A549 (cell line): Measurements from ENCODE around the gene LATS1. TPM values are rescaled to one million over a fixed set of nuclear protein-coding genes. Genes with fewer than 3 reads are reported as not detected.

ENCODE experiments used
- ATAC-seq, 2 experiments: fragments of 200-7000 bp in 1 of 2; fragments of >200 bp in 1 of 2; cut with Nextera tagmentation in 1 of 2; cut with Tn5 transposase in 1 of 2; 3 replicates each; pipeline versions ENCODE4 v1.8.0 to v1.9.1; 2018 to 2020; ENCODE audit warnings: mild to moderate bottlenecking in 1 of 2, moderate library complexity in 1 of 2
- CTCF ChIA-PET: fragments of 300-600 bp; sonication (Branson Sonifier 250); formaldehyde crosslinking; extraction: SDS; loops from one replicate; lab custom pipeline; 2021; ENCODE audit warnings: antibody characterized with exemption, inconsistent platforms; lab: Yijun Ruan, JAX
- POLR2A ChIA-PET: fragments of 350-600 bp; formaldehyde crosslinking; extraction: SDS; loops from one replicate; lab custom pipeline; 2021; ENCODE audit warnings: antibody characterized with exemption, inconsistent platforms; lab: Yijun Ruan, JAX
- DNase-seq, 2 experiments: peaks; one replicate each; pipeline versions ENCODE4 v3.0.0 to v3.0.0-alpha.2; 2011 to 2016; ENCODE audit warnings: low read depth in 1 of 2, low spot score in 1 of 2
- FAIRE-seq: peaks from 2 replicates; lab custom pipeline; 2011; peaks lifted over from hg19 to GRCh38; lab: Jason Lieb, UNC
- H3K27ac ChIP-seq, 2 experiments: fragments of >200 bp; sonication (Bioruptor Twin); formaldehyde crosslinking; 3 replicates each; pipeline ENCODE4 v1.5.1; 2016 to 2017
- H3K4me1 ChIP-seq: fragments of >200 bp; sonication (Bioruptor Twin); formaldehyde crosslinking; 3 replicates; pipeline ENCODE4 v1.6.1; 2016
- H3K4me2 ChIP-seq: fragments of >200 bp; sonication (Bioruptor Twin); formaldehyde crosslinking; 3 replicates; pipeline ENCODE4 v1.6.1; 2016
- H3K4me3 ChIP-seq: fragments of >200 bp; sonication (Bioruptor Twin); formaldehyde crosslinking; 3 replicates; pipeline ENCODE4 v1.5.1; 2016
- H3K9me3 ChIP-seq: fragments of >200 bp; sonication (Bioruptor Twin); formaldehyde crosslinking; 3 replicates; pipeline ENCODE4 v1.6.1; 2016
- ATOH8 ChIP-seq: fragments of 250-450 bp; sonication (Bioruptor Pico); IDR thresholded peaks from 2 replicates; pipeline ENCODE4 v1.5.0; 2020; ENCODE audit warnings: low read depth, mild to moderate bottlenecking, moderate library complexity
- BCL3 ChIP-seq: fragments of >200 bp; sonication (Bioruptor Twin); formaldehyde crosslinking; IDR thresholded peaks from 3 replicates; pipeline ENCODE4 v1.6.1; 2016
- BHLHE40 ChIP-seq: IDR thresholded peaks from 2 replicates; pipeline ENCODE4 v1.6.1; 2012; ENCODE audit warnings: low read depth, low read length, inconsistent platforms
- CBX2 ChIP-seq: fragments of 200-600 bp; sonication (generic); IDR thresholded peaks from 2 replicates; pipeline ENCODE4 v1.6.1; 2016; ENCODE audit warnings: low read depth, mild to moderate bottlenecking, borderline replicate concordance
- CEBPB ChIP-seq, 2 experiments: fragments of >200 bp in 1 of 2; sonication (Bioruptor Twin) in 1 of 2; formaldehyde crosslinking in 1 of 2; IDR thresholded peaks; 2 replicates each; pipeline ENCODE4 v1.6.1; 2012 to 2016
- CHD4 ChIP-seq: fragments of 200-600 bp; sonication (generic); IDR thresholded peaks from 2 replicates; pipeline ENCODE4 v1.6.1; 2016; ENCODE audit warnings: antibody characterized with exemption, mild to moderate bottlenecking, borderline replicate concordance
- EHMT2 ChIP-seq: fragments of 200-600 bp; sonication (generic); IDR thresholded peaks from 2 replicates; pipeline ENCODE4 v1.6.1; 2016; ENCODE audit warnings: antibody characterized with exemption, low read depth, mild to moderate bottlenecking, moderate library complexity
- FOSB ChIP-seq: fragments of 250-450 bp; sonication (Bioruptor Pico); IDR thresholded peaks from 2 replicates; pipeline ENCODE4 v1.5.0; 2020; ENCODE audit warnings: mild to moderate bottlenecking, moderate library complexity
- FOXS1 ChIP-seq: fragments of 250-450 bp; sonication (Bioruptor Pico); IDR thresholded peaks from 2 replicates; pipeline ENCODE4 v1.5.0; 2020; ENCODE audit warnings: mild to moderate bottlenecking, moderate library complexity
- HDAC2 ChIP-seq: fragments of 200-600 bp; sonication (generic); IDR thresholded peaks from 2 replicates; pipeline ENCODE4 v1.6.1; 2016
- HMGXB4 ChIP-seq: fragments of 250-450 bp; sonication (Bioruptor Pico); IDR thresholded peaks from 2 replicates; pipeline ENCODE4 v1.5.0; 2021; ENCODE audit warnings: mild to moderate bottlenecking, moderate library complexity, borderline replicate concordance
- HOXB13 ChIP-seq: fragments of 250-450 bp; sonication (Bioruptor Pico); IDR thresholded peaks from 2 replicates; pipeline ENCODE4 v1.5.0; 2020; ENCODE audit warnings: low read depth, mild to moderate bottlenecking, moderate library complexity
- HOXB5 ChIP-seq: fragments of 250-450 bp; sonication (Bioruptor Pico); IDR thresholded peaks from 2 replicates; pipeline ENCODE4 v1.5.0; 2020; ENCODE audit warnings: mild to moderate bottlenecking, moderate library complexity
- JUNB ChIP-seq: fragments of >200 bp; sonication (Bioruptor Twin); formaldehyde crosslinking; IDR thresholded peaks from 2 replicates; pipeline ENCODE4 v1.6.1; 2016
- KDM1A ChIP-seq: fragments of 200-600 bp; sonication (generic); IDR thresholded peaks from 2 replicates; pipeline ENCODE4 v1.6.1; 2016; ENCODE audit warnings: low read depth, mild to moderate bottlenecking
- MAZ ChIP-seq: fragments of 150-350 bp; IDR thresholded peaks from 2 replicates; pipeline ENCODE4 v1.6.1; 2014; ENCODE audit warnings: antibody characterized with exemption, low read depth, low read length, borderline replicate concordance
- NFE2L2 ChIP-seq: fragments of 150-350 bp; conservative IDR thresholded peaks from 2 replicates; pipeline ENCODE4 v1.6.1; 2014; ENCODE audit warnings: low read length
- NPAS2 ChIP-seq: fragments of 250-450 bp; sonication (Bioruptor Pico); IDR thresholded peaks from 2 replicates; pipeline ENCODE4 v1.8.0; 2022; ENCODE audit warnings: mild to moderate bottlenecking, moderate library complexity, borderline replicate concordance
- NR3C1 ChIP-seq: fragments of >200 bp; sonication (Bioruptor Twin); formaldehyde crosslinking; IDR thresholded peaks from 3 replicates; pipeline ENCODE4 v1.6.1; 2017
- POLR2A ChIP-seq: IDR thresholded peaks from 2 replicates; pipeline ENCODE4 v1.6.1; 2012; ENCODE audit warnings: mild to moderate bottlenecking, low read length
- RAD21 ChIP-seq, 2 experiments: fragments of >200 bp in 1 of 2; sonication (Bioruptor Twin) in 1 of 2; formaldehyde crosslinking in 1 of 2; IDR thresholded peaks in 1 of 2; conservative IDR thresholded peaks in 1 of 2; 2 replicates in 1 of 2; 3 replicates in 1 of 2; pipeline ENCODE4 v1.6.1; 2012 to 2018; ENCODE audit warnings: inconsistent platforms in 1 of 2
- RARB ChIP-seq: fragments of 250-450 bp; sonication (Bioruptor Pico); IDR thresholded peaks from 2 replicates; pipeline ENCODE4 v1.8.0; 2021; ENCODE audit warnings: mild to moderate bottlenecking, moderate library complexity
- RCOR1 ChIP-seq: fragments of 150-350 bp; IDR thresholded peaks from 2 replicates; pipeline ENCODE4 v1.6.1; 2014; ENCODE audit warnings: antibody characterized with exemption, low read length, low read depth
- SREBF2 ChIP-seq: fragments of 450-650 bp; IDR thresholded peaks from 2 replicates; pipeline ENCODE4 v1.6.1; 2014; ENCODE audit warnings: mild to moderate bottlenecking, moderate library complexity
- TP53 ChIP-seq: fragments of 250-450 bp; sonication (Bioruptor Pico); IDR thresholded peaks from 2 replicates; pipeline ENCODE4 v1.5.0; 2021; ENCODE audit warnings: mild to moderate bottlenecking, moderate library complexity
- ZNF302 ChIP-seq: fragments of 250-450 bp; sonication (Bioruptor Pico); IDR thresholded peaks from 2 replicates; pipeline ENCODE4 v1.9.0; 2021; ENCODE audit warnings: inconsistent platforms, mild to moderate bottlenecking, moderate library complexity
- ZSCAN20 ChIP-seq: fragments of 250-450 bp; sonication (Bioruptor Pico); IDR thresholded peaks from 2 replicates; pipeline ENCODE4 v1.8.0; 2022; ENCODE audit warnings: mild to moderate bottlenecking, moderate library complexity
- WGBS: methylation state at CpG from one replicate; pipeline ENCODE4 v1.1.6; 2017; ENCODE audit errors: missing lambda C conversion rate; 5-methylcytosine and 5-hydroxymethylcytosine counted together
- polyA plus RNA-seq, 4 experiments: library from polyadenylated mRNA; depleted of rRNA in 3 of 4; stranded (reverse); fragments of >200 nt; fragmentation: RNase III in 1 of 4; extraction: RNeasy Plus Mini Kit Qiagen cat#74134 plus additional on column Dnase treatment in 1 of 4; gene quantifications; 2 replicates in 3 of 4; 3 replicates in 1 of 4; pipeline ENCODE4 v1.2.3, GENCODE V29; 2011 to 2017
- TF ChIP-seq, protein P1 (sequence below): IDR thresholded peaks from 2 replicates; pipeline ENCODE4 v1.6.1; 2012; ENCODE audit warnings: low read depth, borderline replicate concordance

The LATS1 gene
- polyA plus RNA-seq, 2 of the 4 experiments (the other 2 are of a cell fraction) = 6.1 to 18.5 TPM

DNA sequence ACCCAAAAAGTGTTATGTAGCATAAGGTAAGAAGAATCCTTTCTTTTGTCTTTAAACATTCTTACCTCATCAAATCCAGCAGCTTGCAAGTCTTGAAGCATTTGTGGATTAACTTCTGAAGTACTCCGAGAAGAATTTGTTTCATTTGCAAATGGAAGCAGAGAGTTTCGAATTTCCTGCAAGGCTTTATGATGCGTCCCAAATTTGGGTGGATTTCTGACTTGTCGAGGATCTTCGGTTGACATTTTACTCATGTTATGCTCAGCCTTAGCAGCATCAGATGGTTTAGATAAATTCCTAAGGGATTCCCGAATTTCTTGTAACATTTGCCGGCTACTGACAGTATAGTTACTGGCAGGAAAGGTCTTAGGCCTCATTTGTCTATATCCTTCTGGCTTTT lies 16.2 kb downstream of the LATS1 start:
- no peak overlapping the region for H3K4me2 ChIP-seq
- DNase-seq = no peak
- ATAC-seq = no peak
- no peak overlapping the region for H3K4me3 ChIP-seq
- no peaks in the 10 kb centered on the region for H3K9me3 ChIP-seq
- 86% methylated on average over 7 of the region's 7 CpGs for WGBS
- TF ChIP-seq JUNB = no peak
- no peak for TF ChIP-seq HOXB5 (CRISPR knock-in tag)
- TF ChIP-seq ATOH8 = no peak
- TF ChIP-seq, protein P1, sequence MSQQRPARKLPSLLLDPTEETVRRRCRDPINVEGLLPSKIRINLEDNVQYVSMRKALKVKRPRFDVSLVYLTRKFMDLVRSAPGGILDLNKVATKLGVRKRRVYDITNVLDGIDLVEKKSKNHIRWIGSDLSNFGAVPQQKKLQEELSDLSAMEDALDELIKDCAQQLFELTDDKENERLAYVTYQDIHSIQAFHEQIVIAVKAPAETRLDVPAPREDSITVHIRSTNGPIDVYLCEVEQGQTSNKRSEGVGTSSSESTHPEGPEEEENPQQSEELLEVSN = no peak
- no peak for TF ChIP-seq SREBF2
- TF ChIP-seq BHLHE40 = no peak
- no peak for TF ChIP-seq NPAS2 (CRISPR knock-in tag)
- TF ChIP-seq NFE2L2 = no peak
- TF ChIP-seq RAD21 (conservative IDR thresholded peaks at IDR 0.05 in 1 of 2, IDR thresholded peaks at IDR 0.05 in 1 of 2) = no peak
- no peak for TF ChIP-seq RARB (CRISPR knock-in tag)
- TF ChIP-seq POLR2A = no peak
- no peak for TF ChIP-seq FOSB
- TF ChIP-seq CBX2 = no peak
- no peak for TF ChIP-seq HOXB13 (CRISPR knock-in tag)
- FAIRE-seq = no peak
- POLR2A ChIA-PET = no interaction called here
- H3K27ac ChIP-seq = no peak overlapping the region
- CTCF ChIA-PET = no interaction called here
- no peaks in the 10 kb centered on the region for H3K4me1 ChIP-seq

GRCh38 chr6:149699150-149699549 lies 18.8 kb downstream of the LATS1 start:
- Histone ChIP-seq H3K4me2 (no peak overlapping the region), H3K4me3 (no peak overlapping the region), H3K4me1 (no peaks in the 10 kb centered on the region), H3K9me3 (no peaks in the 10 kb centered on the region), H3K27ac (no peak overlapping the region)
- POLR2A ChIA-PET = interaction anchor here (0.6 kb wide), 1 partner anchor 17 kb away, joined by 3 read pairs; no protein-coding TSS in a partner anchor
- CTCF ChIA-PET = no interaction called here
- DNase-seq (peak in 1 of 2 experiments; percentile 5), ATAC-seq (no peak), FAIRE-seq (no peak)
- 82% methylated on average over 2 of the region's 2 CpGs for WGBS
- no peak for TF ChIP-seq ZNF302 (CRISPR knock-in tag)

- WGBS = 100% methylated on average over 2 of the region's 2 CpGs
- FAIRE-seq (no peak), ATAC-seq (no peak), DNase-seq (no peak)
- CTCF ChIA-PET = interaction anchor here (0.6 kb wide), 2 partner anchors 10 to 1190 kb away, joined by 3 read pairs; no protein-coding TSS in a partner anchor
- POLR2A ChIA-PET = no interaction called here
- no peak overlapping the region for H3K4me3 ChIP-seq
- no peak for TF ChIP-seq CHD4
- no peak for TF ChIP-seq KDM1A
- TF ChIP-seq RCOR1 = no peak
- no peak for TF ChIP-seq HMGXB4 (CRISPR knock-in tag)
- no peak for TF ChIP-seq ZNF302 (CRISPR knock-in tag)
- no peak for TF ChIP-seq MAZ
- TF ChIP-seq FOSB = no peak
- TF ChIP-seq CEBPB (IDR thresholded peaks at IDR 0.05) = no peak
- no peak for TF ChIP-seq RAD21 (conservative IDR thresholded peaks at IDR 0.05 in 1 of 2, IDR thresholded peaks at IDR 0.05 in 1 of 2)
- TF ChIP-seq EHMT2 = no peak
- no peak for TF ChIP-seq ZSCAN20 (CRISPR knock-in tag)
- no peak for TF ChIP-seq TP53 (CRISPR knock-in tag)
- TF ChIP-seq BCL3 = no peak
- no peak for TF ChIP-seq RARB (CRISPR knock-in tag)
- no peak for TF ChIP-seq FOXS1
- TF ChIP-seq NR3C1 = no peak
- TF ChIP-seq HDAC2 = no peak
- no peaks in the 10 kb centered on the region for H3K4me1 ChIP-seq
- H3K27ac ChIP-seq = no peak overlapping the region
- no peaks in the 10 kb centered on the region for H3K9me3 ChIP-seq
- no peak overlapping the region for H3K4me2 ChIP-seq
Measured at GRCh38 chr6:149698175-149698574, 19.7 kb downstream of the LATS1 start.
